IPS-NIHi11 (cell line): ENCODE data around the gene IL27RA.

Experiments
- DNase-seq: peaks from one replicate; pipeline ENCODE4 v3.0.0; 2012; ENCODE audit warnings: mixed read lengths, low spot score

Gene IL27RA

DNA sequence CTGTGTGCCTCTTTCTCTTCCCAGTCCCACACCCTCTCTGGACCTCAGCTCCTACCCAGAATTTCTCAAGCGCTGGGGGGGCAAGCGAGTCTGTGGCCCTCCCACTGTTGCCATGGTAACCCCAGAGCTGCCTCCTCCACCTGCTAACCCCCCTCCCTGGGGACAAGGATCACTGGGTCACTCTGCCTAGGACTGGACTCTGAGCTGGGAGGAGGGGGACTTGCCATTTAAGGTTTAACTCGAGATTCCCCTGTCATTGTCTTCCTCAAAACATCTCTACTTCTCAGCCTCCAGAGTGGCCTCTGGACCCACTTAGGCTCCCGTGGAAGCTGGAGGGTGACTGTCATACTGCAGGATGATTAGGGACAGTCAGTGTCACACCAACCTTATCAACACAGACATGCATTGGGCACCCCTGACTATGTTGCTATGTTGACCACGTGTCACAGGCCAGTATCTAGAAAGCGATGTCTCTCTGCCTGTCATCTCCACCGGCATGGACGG is 28.1 kb downstream of the IL27RA start:
- DNase-seq = no peak

DNA sequence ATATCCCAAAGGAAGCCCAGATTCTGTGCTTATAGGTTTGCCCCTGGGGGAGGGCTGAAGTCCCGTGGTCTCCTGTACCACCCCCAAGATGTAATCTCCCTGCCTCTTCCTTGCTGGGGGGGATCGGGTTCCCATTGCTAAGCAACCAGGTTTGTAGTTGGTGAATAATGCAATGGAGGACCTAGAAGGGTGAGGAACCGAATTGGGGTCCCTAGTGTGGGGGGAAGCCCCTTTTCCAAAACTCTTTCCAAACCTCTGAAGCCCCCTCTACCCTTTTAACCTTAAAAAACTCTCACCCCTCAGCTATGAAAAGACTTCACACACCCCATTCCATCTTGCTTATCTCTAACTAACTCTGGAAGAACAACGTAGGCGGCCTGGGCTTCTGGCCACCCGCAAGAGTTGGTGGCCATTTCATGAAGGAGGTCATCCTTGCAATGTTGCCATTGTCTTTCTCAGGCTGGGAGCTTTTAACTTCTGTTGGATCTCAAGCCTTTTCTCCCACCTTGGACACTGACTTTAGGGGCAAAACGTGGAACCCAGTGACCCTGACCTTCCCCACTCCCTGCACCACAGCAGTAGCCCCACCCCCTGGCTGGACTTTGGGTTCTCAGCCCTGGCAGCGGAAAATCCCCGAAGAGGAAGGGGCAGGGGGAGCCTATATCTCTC is 29.7 kb downstream of the IL27RA start:
- DNase-seq = no peak

- DNase-seq = no peak
Observed at GRCh38 chr19:14061751-14062557, 30.4 kb downstream of the IL27RA start, which contains the start of gene PALM3. TSS of gene PALM3 (minus strand) at chr19:14062076. CDS start at chr19:14061980, 96 bp downstream.

DNA sequence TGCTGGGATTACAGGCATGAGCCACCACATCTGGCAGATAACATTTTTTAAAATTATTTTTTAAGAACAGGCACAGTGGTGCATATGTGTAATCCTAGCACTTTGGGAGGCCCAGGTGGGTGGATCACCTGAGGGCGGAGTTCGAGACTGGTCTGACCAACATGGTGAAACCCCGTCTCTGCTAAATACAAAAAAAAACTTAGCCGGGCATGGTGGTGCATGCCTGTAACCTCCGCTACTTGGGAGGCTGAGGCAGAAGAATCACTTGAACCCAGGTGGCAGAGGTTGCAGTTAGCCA is 30.9 kb downstream of the IL27RA start:
- DNase-seq = no peak

GRCh38 chr19:14063105-14063504 is 31.5 kb downstream of the IL27RA start:
- DNase-seq = no peak

DNA sequence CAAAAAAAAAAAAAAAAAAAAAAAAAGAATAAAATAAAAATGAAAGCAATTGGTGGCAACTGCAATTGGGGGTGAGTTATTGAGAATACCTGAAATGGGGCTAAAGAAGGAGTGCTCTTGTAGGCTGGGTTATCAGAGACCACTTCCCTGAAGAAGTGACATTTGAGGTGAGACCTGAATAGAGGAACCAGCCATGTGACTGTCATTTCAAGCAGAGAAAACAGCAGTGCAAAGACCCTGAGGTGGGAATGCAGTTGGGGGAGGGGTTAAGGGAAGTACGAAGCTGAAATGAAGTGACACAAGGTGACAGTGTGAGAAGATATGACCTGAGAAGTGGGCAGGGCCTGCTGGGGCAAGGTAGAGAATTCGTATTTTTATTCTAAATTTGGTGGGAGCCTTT is 34.6 kb downstream of the IL27RA start:
- no peak for DNase-seq

DNA sequence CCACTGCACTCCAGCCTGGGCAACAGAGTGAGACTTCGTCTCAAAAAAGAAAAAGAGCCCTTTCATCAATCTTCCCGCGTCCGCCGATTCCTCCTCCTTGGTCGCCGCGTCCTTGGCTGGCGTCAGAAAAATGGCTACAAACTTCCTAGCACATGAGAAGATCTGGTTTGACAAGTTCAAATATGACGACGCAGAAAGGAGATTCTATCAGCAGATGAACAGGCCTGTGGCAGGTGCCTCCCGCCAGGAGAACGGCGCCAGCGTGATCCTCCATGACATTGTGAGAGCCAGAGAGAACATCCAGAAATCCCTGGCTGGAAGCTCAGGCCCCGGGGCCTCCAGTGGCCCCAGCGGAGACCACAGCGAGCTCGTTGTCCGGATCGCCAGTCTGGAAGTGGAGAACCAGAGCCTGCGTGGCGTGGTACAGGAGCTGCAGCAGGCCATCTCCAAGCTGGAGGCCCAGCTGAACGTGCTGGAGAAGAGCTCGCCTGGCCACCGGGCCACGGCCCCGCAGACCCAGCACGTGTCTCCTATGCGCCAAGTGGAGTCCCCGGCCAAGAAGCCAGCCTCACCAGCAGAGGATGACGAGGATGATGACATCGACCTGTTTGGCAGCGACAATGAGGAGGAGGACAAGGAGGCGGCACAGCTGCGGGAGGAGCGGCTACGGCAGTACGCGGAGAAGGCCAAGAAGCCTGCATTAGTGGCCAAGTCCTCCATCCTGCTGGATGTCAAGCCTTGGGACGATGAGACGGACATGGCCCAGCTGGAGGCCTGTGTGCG is 38.9 kb downstream of the IL27RA start:
- no peak for DNase-seq

GRCh38 chr19:14072535-14073260 is 41.1 kb downstream of the IL27RA start, which contains the start of gene MISP3:
TSS of gene MISP3 (plus strand) at chr19:14072786. CDS start at chr19:14073310, 524 bp downstream.
- DNase-seq = peak; percentile 54

- peak; percentile 84 for DNase-seq
Observed at GRCh38 chr19:14073261-14073924, 41.8 kb downstream of the IL27RA start.

- DNase-seq = no peak
Observed at GRCh38 chr19:14073925-14074838, 42.6 kb downstream of the IL27RA start.

DNA sequence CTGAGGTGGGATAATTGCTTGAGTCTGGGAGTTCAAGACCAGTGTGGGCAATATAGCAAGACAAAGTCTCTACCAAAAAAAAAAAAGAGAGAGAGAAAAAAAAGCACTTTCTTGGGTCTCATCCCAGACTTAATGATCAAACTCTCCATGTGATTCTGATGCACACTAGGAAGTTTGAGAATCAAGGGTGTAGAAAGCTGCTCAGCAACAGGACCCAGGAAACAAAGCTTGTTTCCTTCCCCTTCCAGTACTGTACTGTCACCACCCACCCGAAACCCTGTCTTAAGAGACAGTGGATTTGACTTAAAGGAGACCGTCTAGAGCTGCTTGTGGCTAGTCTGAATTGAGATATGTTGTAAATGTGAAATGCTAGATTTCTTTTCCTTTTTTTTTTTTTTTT is 46.8 kb downstream of the IL27RA start:
- no peak for DNase-seq

- peak; percentile 92 for DNase-seq
Observed at GRCh38 chr19:14080887-14081796, 49.6 kb downstream of the IL27RA start.

- DNase-seq = no peak
Observed at GRCh38 chr19:14081797-14082674, 50.5 kb downstream of the IL27RA start.

DNA sequence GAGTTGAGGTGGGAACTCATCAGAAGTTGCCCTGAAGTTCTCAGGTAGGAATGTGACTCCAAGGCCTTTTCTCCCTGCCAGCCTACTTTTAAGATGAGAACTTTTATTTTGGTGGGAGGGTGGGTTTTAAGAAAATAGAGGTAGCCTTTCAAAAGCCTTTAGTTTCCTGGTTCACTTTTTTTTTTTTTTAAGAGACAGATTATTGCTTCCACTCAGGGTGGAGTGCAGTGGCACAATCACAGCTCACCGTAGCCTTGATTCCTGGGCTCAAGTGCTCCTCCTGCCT is 51.1 kb downstream of the IL27RA start:
- DNase-seq = no peak

DNA sequence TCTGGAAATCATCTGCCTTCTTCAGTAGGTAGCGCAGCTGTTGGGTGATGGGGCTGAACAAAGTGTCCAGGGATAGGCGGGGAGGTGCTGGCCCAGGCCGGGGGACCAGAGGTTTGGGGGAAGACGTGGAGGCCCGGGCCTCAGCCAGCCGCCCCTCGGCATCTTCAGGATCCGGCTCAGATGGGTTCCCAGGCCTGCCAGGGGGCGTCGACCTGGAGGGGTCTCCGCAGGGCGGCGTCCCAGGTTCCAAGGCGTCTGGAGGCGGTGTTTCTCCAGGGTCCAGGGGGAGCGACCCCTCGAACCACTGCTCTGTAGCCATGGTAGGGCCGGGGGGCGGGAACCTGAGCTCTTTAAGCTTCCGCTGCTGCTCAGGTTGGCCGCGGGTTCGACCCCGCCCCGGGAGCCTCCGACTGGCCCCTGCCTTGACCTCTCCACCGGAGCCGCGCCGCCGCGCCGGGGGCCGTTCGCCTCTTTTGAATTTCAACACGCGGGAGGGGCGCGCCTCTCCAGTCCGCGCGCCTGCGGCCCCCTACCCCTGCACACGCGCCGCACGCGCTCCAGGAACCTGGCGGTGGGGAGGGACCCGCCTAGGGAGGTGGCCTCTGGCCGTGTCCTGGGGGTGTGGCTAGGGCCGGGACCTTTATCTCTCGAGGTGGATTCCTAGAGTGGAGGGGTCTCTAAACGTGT is 53.9 kb downstream of the IL27RA start, which contains the start of gene C19orf67:
Gene C19orf67 (minus strand): TSS at position 475 of the 687 bp plus-strand sequence. CDS start 156 bp downstream, at position 319.
- DNase-seq = no peak

DNA sequence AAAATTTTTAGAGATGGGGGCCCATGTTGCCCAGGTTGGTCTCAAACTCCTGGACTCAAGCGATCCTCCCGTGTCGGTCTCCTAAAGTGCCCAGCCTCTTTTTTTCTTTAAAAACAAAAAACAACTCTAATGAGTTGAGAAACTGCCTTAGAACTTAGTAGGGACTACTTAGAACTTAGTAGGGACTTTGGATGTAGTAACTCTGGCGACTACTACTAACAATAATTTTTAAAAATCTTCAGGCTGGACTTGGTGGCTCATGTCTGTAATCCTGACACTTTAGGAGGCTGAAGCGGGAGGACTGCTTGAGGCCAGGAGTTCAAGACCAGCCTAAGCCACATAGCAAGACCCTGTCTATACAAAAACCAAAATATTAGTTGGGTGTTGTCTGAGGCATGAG is 54.5 kb downstream of the IL27RA start:
- no peak for DNase-seq

GRCh38 chr19:14088634-14089411 is 57.3 kb downstream of the IL27RA start:
- DNase-seq = no peak
